Common myeloid progenitor, CD34-positive (primary cell): ENCODE data around the gene POLDIP2.

Experiments
- CTCF ChIA-PET: fragments of 350-600 bp; sonication (Branson Sonifier 250); formaldehyde crosslinking; loops from one replicate; lab custom pipeline; 2021; ENCODE audit warnings: antibody characterized with exemption; lab: Charles Lee
- POLR2A ChIA-PET: fragments of 350-600 bp; sonication (Branson Sonifier 250); formaldehyde crosslinking; loops from one replicate; lab custom pipeline; 2021; ENCODE audit warnings: antibody characterized with exemption; lab: Charles Lee
- DNase-seq, 3 donors: peaks; one replicate each; pipeline versions ENCODE4 v3.0.0 to v3.0.0-alpha.2; 2013
- H3K27ac ChIP-seq, 2 experiments: 1 replicate in 1 of 2; 2 replicates in 1 of 2; pipeline ENCODE4 v1.7.0; 2013; ENCODE audit warnings: inconsistent platforms in 2 of 2, low read length in 2 of 2, mild to moderate bottlenecking in 2 of 2, low read depth in 1 of 2, moderate library complexity in 1 of 2; ENCODE audit not compliant: severe bottlenecking in 2 of 2, insufficient read depth in 1 of 2, poor library complexity in 1 of 2
- H3K27me3 ChIP-seq, 5 experiments: replicated peaks in 2 of 5; 1 replicate in 3 of 5; 2 replicates in 2 of 5; pipeline versions ENCODE4 v1.6.1 to v1.7.0; 2013; ENCODE audit warnings: low read length in 4 of 5, mild to moderate bottlenecking in 2 of 5, moderate library complexity in 2 of 5, inconsistent platforms in 1 of 5; ENCODE audit not compliant: insufficient read depth in 5 of 5, control insufficient read depth in 4 of 5
- H3K36me3 ChIP-seq, 4 experiments: 1 replicate in 2 of 4; 2 replicates in 2 of 4; pipeline versions ENCODE4 v1.6.1 to v1.7.0; 2013; ENCODE audit warnings: low read length in 3 of 4, control low read depth in 1 of 4, mild to moderate bottlenecking in 1 of 4; ENCODE audit not compliant: control insufficient read depth in 4 of 4, insufficient read depth in 4 of 4
- H3K4me1 ChIP-seq, 4 experiments: 1 replicate in 3 of 4; 2 replicates in 1 of 4; pipeline versions ENCODE4 v1.6.1 to v1.7.1; 2013; ENCODE audit warnings: low read length in 3 of 4, mild to moderate bottlenecking in 3 of 4, control low read depth in 1 of 4, inconsistent platforms in 1 of 4, moderate library complexity in 1 of 4; ENCODE audit not compliant: control insufficient read depth in 4 of 4, insufficient read depth in 4 of 4; ENCODE audit errors: control extremely low read depth in 1 of 4
- H3K4me3 ChIP-seq, 7 experiments: 1 replicate in 4 of 7; 2 replicates in 3 of 7; pipeline versions ENCODE4 v1.5.1 to v1.7.0; 2013; ENCODE audit warnings: mild to moderate bottlenecking in 7 of 7, low read length in 6 of 7, moderate library complexity in 6 of 7, inconsistent platforms in 2 of 7, low read depth in 2 of 7, control low read depth in 1 of 7; ENCODE audit not compliant: insufficient read depth in 4 of 7, control insufficient read depth in 1 of 7; ENCODE audit errors: extremely low read depth in 1 of 7
- H3K9me3 ChIP-seq, 5 experiments: 1 replicate in 4 of 5; 2 replicates in 1 of 5; pipeline versions ENCODE4 v1.6.1 to v1.7.1; 2013; ENCODE audit warnings: low read length in 4 of 5, mild to moderate bottlenecking in 2 of 5, inconsistent platforms in 1 of 5, low read depth in 1 of 5, moderate library complexity in 1 of 5; ENCODE audit not compliant: control insufficient read depth in 4 of 5, insufficient read depth in 2 of 5; ENCODE audit errors: control extremely low read depth in 1 of 5
- WGBS: methylation state at CpG from one replicate; pipeline ENCODE4 v1.1.5; 2013; ENCODE audit not compliant: insufficient coverage; 5-methylcytosine and 5-hydroxymethylcytosine counted together

Gene POLDIP2

DNA sequence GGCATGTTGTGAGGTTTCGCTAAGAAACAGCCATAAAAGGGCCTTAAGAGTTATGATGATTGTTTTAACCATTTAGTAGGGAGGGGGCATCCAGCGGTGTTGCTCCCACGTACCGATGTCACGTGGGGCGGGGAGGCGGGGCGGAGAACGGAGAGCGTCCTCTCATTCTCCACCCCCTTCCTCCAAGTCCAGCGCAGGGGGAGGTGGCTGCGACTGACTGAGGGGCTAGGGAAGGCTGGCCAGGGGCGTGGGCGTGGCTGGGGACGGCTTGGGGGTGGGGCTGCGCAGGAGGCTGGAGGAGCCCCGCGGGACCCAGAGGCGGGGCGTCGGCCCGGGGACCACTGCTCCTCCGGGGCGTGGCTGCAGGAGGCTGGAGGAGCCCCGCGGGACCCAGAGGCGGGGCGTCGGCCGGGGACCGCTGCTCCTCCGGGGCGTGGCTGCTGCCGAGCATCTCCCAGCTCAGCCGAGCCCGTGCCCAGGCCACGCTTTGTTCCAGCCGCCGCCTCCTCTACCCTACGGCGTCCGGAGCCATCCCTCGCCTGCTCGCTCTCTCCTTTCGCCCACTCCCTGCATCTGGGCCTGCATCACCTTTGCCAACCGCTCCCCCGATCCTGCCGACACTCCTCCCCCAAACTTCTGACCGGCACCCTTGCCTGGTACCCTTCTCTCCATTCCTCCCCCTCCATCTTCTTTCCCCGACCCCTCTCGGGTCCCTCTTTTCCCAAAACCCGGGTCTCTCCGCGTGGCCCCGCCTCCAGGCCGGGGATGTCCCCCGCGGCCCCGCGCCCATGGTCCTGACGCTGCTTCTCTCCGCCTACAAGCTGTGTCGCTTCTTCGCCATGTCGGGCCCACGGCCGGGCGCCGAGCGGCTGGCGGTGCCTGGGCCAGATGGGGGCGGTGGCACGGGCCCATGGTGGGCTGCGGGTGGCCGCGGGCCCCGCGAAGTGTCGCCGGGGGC, 14.2 kb upstream of the POLDIP2 start, which contains the start of gene SARM1:
Gene SARM1 (plus strand): TSS at position 450 of the 958 bp plus-strand sequence. CDS start 339 bp downstream, at position 789.
- Histone ChIP-seq H3K36me3 (no peaks in the 10 kb centered on the region), H3K9me3 (no peaks in the 10 kb centered on the region), H3K4me1 (peaks cover 0 to 22% (median 12%) of the 10 kb centered on the region in 4 experiments), H3K4me3 (peak within 1 kb of the TSS; percentile 25 to 83 (median 61)), H3K27ac (no peak within 1 kb of the TSS), H3K27me3 (peaks cover 0 to 14% (median 0%) of the 10 kb centered on the region in 5 experiments)
- DNase-seq, result peak; percentile 82 to 93 (median 91)
- WGBS, result under 1% methylated on average over 63 of the region's 80 CpGs
- POLR2A ChIA-PET, result interaction anchor here (1.0 kb wide), 1 partner anchor 14 kb away, joined by 3 read pairs; the partner anchor contains the start of gene POLDIP2
- CTCF ChIA-PET, result interaction anchor here (1.4 kb wide), 1 partner anchor 16 kb away, joined by 3 read pairs; no protein-coding TSS in a partner anchor

GRCh38 chr17:28370744-28371103, 13.4 kb upstream of the POLDIP2 start:
- 100% methylated on average over 1 of the region's 1 CpG for WGBS
- H3K4me3 ChIP-seq, result peak overlapping the region in 3 of 7 experiments; percentile 76 to 83 (median 79)

GRCh38 chr17:28370035-28370743, 12.9 kb upstream of the POLDIP2 start, which contains the start of gene VTN:
Gene VTN (minus strand): TSS chr17:28370307. CDS start chr17:28370203, 104 bp downstream.
- Histone ChIP-seq H3K36me3 (no peaks in the 10 kb centered on the region), H3K27ac (no peak within 1 kb of the TSS), H3K27me3 (peaks cover 0 to 14% (median 0%) of the 10 kb centered on the region in 5 experiments), H3K4me3 (peak within 1 kb of the TSS in 5 of 7 experiments; percentile 4 to 83 (median 76)), H3K9me3 (no peaks in the 10 kb centered on the region), H3K4me1 (peaks cover 0 to 22% (median 12%) of the 10 kb centered on the region in 4 experiments)
- CTCF ChIA-PET, result interaction anchor here (0.9 to 5.1 kb wide), 5 partner anchors 8 to 44 kb away, joined by 3 to 27 read pairs (median 3); partner anchors contain the start of gene POLDIP2
- WGBS, result 56% methylated on average over 6 of the region's 8 CpGs
- DNase-seq, result peak in 2 of 3 donors; percentile 15
- POLR2A ChIA-PET, result no interaction called here

More at GRCh38 chr17:28370744-28371103, 13.4 kb upstream of the POLDIP2 start:
- Histone ChIP-seq H3K27ac (no peak overlapping the region), H3K4me1 (peaks cover 0 to 22% (median 12%) of the 10 kb centered on the region in 4 experiments), H3K36me3 (no peaks in the 10 kb centered on the region), H3K9me3 (no peaks in the 10 kb centered on the region), H3K27me3 (peaks cover 0 to 14% (median 0%) of the 10 kb centered on the region in 5 experiments)
- DNase-seq, result no peak
- ChIA-PET CTCF (interaction anchor here (0.9 to 5.1 kb wide), 5 partner anchors 8 to 43 kb away, joined by 3 to 27 read pairs (median 3); partner anchors contain the start of gene POLDIP2), POLR2A (no interaction called here)

DNA sequence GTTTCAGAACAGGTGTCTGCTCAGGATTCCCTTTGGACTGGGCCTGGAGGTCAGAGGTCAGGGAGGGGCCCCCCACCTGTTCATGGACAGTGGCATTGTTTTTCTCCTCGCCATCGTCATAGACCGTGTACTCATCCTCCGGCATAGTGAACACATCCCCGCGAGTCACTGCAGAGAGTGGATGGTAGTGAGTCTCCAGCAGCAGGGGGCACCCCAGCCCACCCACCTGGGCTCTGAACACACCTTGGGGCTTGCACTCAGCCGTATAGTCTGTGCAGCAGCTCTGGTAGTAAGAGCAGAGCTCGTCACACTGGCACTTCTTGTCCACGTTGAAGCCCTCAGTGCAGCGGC, 12.3 kb upstream of the POLDIP2 start:
- Histone ChIP-seq H3K4me1 (peaks cover 0 to 22% (median 12%) of the 10 kb centered on the region in 4 experiments), H3K27ac (no peak overlapping the region), H3K9me3 (no peaks in the 10 kb centered on the region), H3K4me3 (no peak overlapping the region), H3K27me3 (peaks cover 0 to 14% (median 0%) of the 10 kb centered on the region in 5 experiments), H3K36me3 (peaks cover 0 to 3% (median 0%) of the 10 kb centered on the region in 4 experiments)
- DNase-seq, result no peak
- POLR2A ChIA-PET, result no interaction called here
- 92% methylated on average over 10 of the region's 10 CpGs for WGBS
- CTCF ChIA-PET, result interaction anchor here (1.2 to 5.1 kb wide), 2 partner anchors 8 to 11 kb away, joined by 4 to 27 read pairs; partner anchors contain the start of gene POLDIP2

GRCh38 chr17:28368915-28369683, 11.8 kb upstream of the POLDIP2 start:
- H3K36me3 ChIP-seq, result peaks cover 0 to 9% (median 0%) of the 10 kb centered on the region in 4 experiments
- WGBS, result 95% methylated on average over 21 of the region's 23 CpGs
- ChIA-PET CTCF (interaction anchor here (5.1 kb wide), 1 partner anchor 11 kb away, joined by 27 read pairs; the partner anchor contains the start of gene POLDIP2), POLR2A (no interaction called here)
- H3K4me3 ChIP-seq, result no peak overlapping the region
- no peak overlapping the region for H3K27ac ChIP-seq
- no peaks in the 10 kb centered on the region for H3K9me3 ChIP-seq
- DNase-seq, result no peak
- H3K4me1 ChIP-seq, result peaks cover 0 to 22% (median 12%) of the 10 kb centered on the region in 4 experiments
- peaks cover 0 to 14% (median 0%) of the 10 kb centered on the region in 5 experiments for H3K27me3 ChIP-seq

DNA sequence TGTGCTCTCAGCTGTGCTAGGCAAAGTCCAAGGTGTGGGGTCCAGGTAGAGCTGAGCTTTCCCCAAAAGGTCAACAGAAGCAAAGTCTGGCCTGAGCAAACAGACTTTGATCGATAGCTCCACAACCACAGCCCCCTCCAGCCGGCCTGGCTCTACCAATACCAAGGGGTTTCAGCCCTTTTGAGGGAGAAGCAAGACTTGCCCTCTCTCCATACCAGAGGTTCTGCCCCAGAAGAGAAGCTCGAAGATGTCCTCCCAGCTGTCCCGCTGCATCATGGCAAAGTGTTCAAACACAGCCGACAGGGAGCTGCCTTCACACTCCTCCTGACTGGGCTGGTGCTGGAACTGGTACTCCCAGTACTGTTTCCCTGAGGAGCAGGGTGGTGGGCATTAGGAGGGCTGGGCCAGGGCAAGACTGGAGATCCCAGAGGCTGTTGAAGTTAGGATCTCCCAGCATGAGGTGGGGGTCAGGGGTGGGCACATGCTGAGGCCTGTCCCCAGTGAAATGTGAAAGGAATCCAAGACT, 11.0 kb upstream of the POLDIP2 start:
- Histone ChIP-seq H3K9me3 (no peaks in the 10 kb centered on the region), H3K27me3 (peaks cover 0 to 13% (median 0%) of the 10 kb centered on the region in 5 experiments), H3K27ac (no peak overlapping the region), H3K4me1 (peaks cover 0 to 21% (median 12%) of the 10 kb centered on the region in 4 experiments), H3K4me3 (no peak overlapping the region), H3K36me3 (peaks cover 0 to 16% (median 6%) of the 10 kb centered on the region in 4 experiments)
- ChIA-PET CTCF (interaction anchor here (0.8 to 5.1 kb wide), 2 partner anchors 10 to 338 kb away, joined by 3 to 27 read pairs; partner anchors contain the start of gene POLDIP2), POLR2A (no interaction called here)
- DNase-seq, result no peak
- WGBS, result 93% methylated on average over 5 of the region's 5 CpGs
